ENCODE results near the gene TBC1D17.
A peak's percentile ranks its signal among the peaks of the same experiment; 100 is the strongest.

TBC1D17 gene

GRCh38 chr19:49872245-49873128 lies 5.0 kb upstream of the TBC1D17 start:
- H3K4me3 ChIP-seq (replicated peaks; ENCODE audit: low read depth, low read length), result no peak overlapping the region
- no peak for TF ChIP-seq CTCF (IDR thresholded peaks at IDR 0.05; ENCODE audit: low read length, missing control alignments)
- DNase-seq (ENCODE audit: low read depth), result no peak

- DNase-seq (ENCODE audit: low read depth), result no peak
- no peak for TF ChIP-seq CTCF (IDR thresholded peaks at IDR 0.05; ENCODE audit: low read length, missing control alignments)
- no peak overlapping the region for H3K4me3 ChIP-seq (replicated peaks; ENCODE audit: low read depth, low read length)
Measured at GRCh38 chr19:49873129-49873521, 4.4 kb upstream of the TBC1D17 start.

GRCh38 chr19:49873834-49874233 lies 3.7 kb upstream of the TBC1D17 start:
- DNase-seq (ENCODE audit: low read depth), result no peak
- H3K4me3 ChIP-seq (replicated peaks; ENCODE audit: low read depth, low read length), result no peak overlapping the region
- TF ChIP-seq CTCF (IDR thresholded peaks at IDR 0.05; ENCODE audit: low read length, missing control alignments), result no peak

GRCh38 chr19:49874503-49875157 lies 2.9 kb upstream of the TBC1D17 start:
- no peak for DNase-seq (ENCODE audit: low read depth)
- TF ChIP-seq CTCF (IDR thresholded peaks at IDR 0.05; ENCODE audit: low read length, missing control alignments), result no peak
- H3K4me3 ChIP-seq (replicated peaks; ENCODE audit: low read depth, low read length), result peak overlapping the region; percentile 99

- TF ChIP-seq CTCF (IDR thresholded peaks at IDR 0.05; ENCODE audit: low read length, missing control alignments), result no peak
- peak overlapping the region; percentile 99 for H3K4me3 ChIP-seq (replicated peaks; ENCODE audit: low read depth, low read length)
- no peak for DNase-seq (ENCODE audit: low read depth)
Measured at GRCh38 chr19:49875177-49875576, 2.3 kb upstream of the TBC1D17 start.

- TF ChIP-seq CTCF (IDR thresholded peaks at IDR 0.05; ENCODE audit: low read length, missing control alignments), result no peak
- no peak for DNase-seq (ENCODE audit: low read depth)
- H3K4me3 ChIP-seq (replicated peaks; ENCODE audit: low read depth, low read length), result peak overlapping the region; percentile 99
Measured at GRCh38 chr19:49875857-49876421, 1.6 kb upstream of the TBC1D17 start.
